Calu3 (cell line): ENCODE data around the gene KDM3B. TPM values are rescaled to one million over a fixed set of nuclear protein-coding genes. Genes with fewer than 3 reads are reported as not detected.

ENCODE experiments used
- BruUV-seq: library from RNA; stranded (reverse); fragments of 400-500 nt; replicated peaks from 2 replicates; lab custom pipeline; 2021; lab: Mats Ljungman, UMichigan
- CTCF ChIA-PET: fragments of 300-600 bp; sonication (Branson Sonifier 250); formaldehyde crosslinking; loops from one replicate; lab custom pipeline; 2022; ENCODE audit warnings: antibody characterized with exemption; lab: Charles Lee
- DNase-seq: peaks from one replicate; pipeline ENCODE4 v3.0.0; 2022
- H3K27ac Mint-ChIP-seq: one replicate; pipeline ENCODE4 v1.8.0; 2022; ENCODE audit warnings: mixed read lengths; ENCODE audit not compliant: unreplicated experiment
- H3K27me3 Mint-ChIP-seq: one replicate; pipeline ENCODE4 v1.8.0; 2022; ENCODE audit warnings: mixed read lengths; ENCODE audit not compliant: unreplicated experiment
- H3K36me3 Mint-ChIP-seq: one replicate; pipeline ENCODE4 v1.8.0; 2022; ENCODE audit warnings: mild to moderate bottlenecking, moderate library complexity, mixed read lengths; ENCODE audit not compliant: insufficient read depth, unreplicated experiment
- H3K4me1 Mint-ChIP-seq: one replicate; pipeline ENCODE4 v1.8.0; 2022; ENCODE audit warnings: mild to moderate bottlenecking, low read depth, mixed read lengths; ENCODE audit not compliant: unreplicated experiment
- H3K4me3 Mint-ChIP-seq: one replicate; pipeline ENCODE4 v1.8.0; 2022; ENCODE audit warnings: mild to moderate bottlenecking, low read depth, moderate library complexity, mixed read lengths; ENCODE audit not compliant: unreplicated experiment
- H3K9me3 Mint-ChIP-seq: one replicate; pipeline ENCODE4 v1.8.0; 2022; ENCODE audit warnings: low read depth, mixed read lengths; ENCODE audit not compliant: unreplicated experiment
- CTCF ChIP-seq: fragments of 200-600 bp; IDR thresholded peaks from one replicate; pipeline ENCODE4 v1.8.0; 2022; ENCODE audit warnings: antibody characterized with exemption; ENCODE audit not compliant: unreplicated experiment
- intact Hi-C: fragments of 100-400 bp; cut with micrococcal nuclease; formaldehyde crosslinking; loops from one replicate; pipeline ENCODE4 v1.10.0; 2022; ENCODE audit not compliant: unreplicated experiment
- total RNA-seq: library from RNA; stranded (reverse); gene quantifications from 2 replicates; pipeline ENCODE4 v1.2.3, GENCODE V29; 2022

The KDM3B gene
- total RNA-seq, 1 experiment from 2014 or later: 73.5 TPM

GRCh38 chr5:138350563-138350890 lies 2.0 kb upstream of the KDM3B start:
- no peak overlapping the region for H3K27ac Mint-ChIP-seq
- CTCF ChIA-PET: interaction anchor here (0.6 kb wide), 1 partner anchor 1990 kb away, joined by 3 read pairs; no protein-coding TSS in a partner anchor
- BruUV-seq: no TSS peak
- TF ChIP-seq CTCF: no peak
- no peak for DNase-seq
- H3K9me3 Mint-ChIP-seq: peaks cover 6% of the 10 kb centered on the region
- H3K36me3 Mint-ChIP-seq: peaks cover 69% of the 10 kb centered on the region
- H3K27me3 Mint-ChIP-seq: no peaks in the 10 kb centered on the region
- intact Hi-C loops: no loop called here
- no peak overlapping the region for H3K4me3 Mint-ChIP-seq
- peaks cover 17% of the 10 kb centered on the region for H3K4me1 Mint-ChIP-seq

GRCh38 chr5:138351056-138351455 lies 1.4 kb upstream of the KDM3B start:
- Mint-ChIP-seq H3K36me3 (peaks cover 63% of the 10 kb centered on the region), H3K27me3 (no peaks in the 10 kb centered on the region), H3K27ac (no peak overlapping the region), H3K4me1 (peaks cover 17% of the 10 kb centered on the region), H3K9me3 (peaks cover 6% of the 10 kb centered on the region), H3K4me3 (no peak overlapping the region)
- no peak for TF ChIP-seq CTCF
- intact Hi-C loops: no loop called here
- BruUV-seq: no TSS peak
- CTCF ChIA-PET: interaction anchor here (2.7 kb wide), 1 partner anchor 20 kb away, joined by 29 read pairs; the partner anchor contains the start of gene CDC25C
- DNase-seq: no peak

GRCh38 chr5:138351517-138351916 lies 968 bp upstream of the KDM3B start:
- no TSS peak for BruUV-seq
- no peaks in the 10 kb centered on the region for H3K27me3 Mint-ChIP-seq
- H3K27ac Mint-ChIP-seq: peak overlapping the region; percentile 88
- H3K36me3 Mint-ChIP-seq: peaks cover 59% of the 10 kb centered on the region
- no peak for TF ChIP-seq CTCF
- CTCF ChIA-PET: interaction anchor here (1.6 to 3.8 kb wide), 4 partner anchors 10 to 20 kb away, joined by 9 to 54 read pairs (median 19); partner anchors contain the start of genes CDC25C and FAM53C
- peaks cover 6% of the 10 kb centered on the region for H3K9me3 Mint-ChIP-seq
- intact Hi-C loops: no loop called here
- H3K4me1 Mint-ChIP-seq: peaks cover 17% of the 10 kb centered on the region
- peak overlapping the region; percentile 67 for H3K4me3 Mint-ChIP-seq
- DNase-seq: no peak

- intact Hi-C loops: no loop called here
- Mint-ChIP-seq H3K27ac (peak overlapping the region; percentile 95), H3K9me3 (peaks cover 6% of the 10 kb centered on the region), H3K27me3 (no peaks in the 10 kb centered on the region), H3K36me3 (peaks cover 51% of the 10 kb centered on the region), H3K4me1 (peaks cover 17% of the 10 kb centered on the region), H3K4me3 (peak overlapping the region; percentile 96)
- CTCF ChIA-PET: interaction anchor here (0.8 to 3.8 kb wide), 11 partner anchors 11 to 140 kb away, joined by 3 to 54 read pairs (median 5); partner anchors contain the start of genes CDC23, CDC25C and FAM53C
- peak; percentile 80 for DNase-seq
- peak; percentile 43 for TF ChIP-seq CTCF
- no TSS peak for BruUV-seq
These were observed 456 bp downstream of the KDM3B start for GRCh38 chr5:138352722-138353559.
